ENCODE data around the gene ARHGEF33. TPM values are rescaled to one million over a fixed set of nuclear protein-coding genes. Genes with fewer than 3 reads are reported as not detected.

The ARHGEF33 gene
- total RNA-seq, 3 donors from 2014 or later: 0.10 to 1.5 (median 0.29) TPM

GRCh38 chr2:38959466-38959865 is 69.8 kb downstream of the ARHGEF33 start:
- no peaks in the 10 kb centered on the region for H3K36me3 ChIP-seq (ENCODE audit: low read depth)
- H3K9me3 ChIP-seq: no peaks in the 10 kb centered on the region
- ATAC-seq (no peak), DNase-seq (no peak)
- TF ChIP-seq CTCF (IDR thresholded peaks at IDR 0.05): no peak
- H3K4me1 ChIP-seq (ENCODE audit: low read depth): no peaks in the 10 kb centered on the region
- no peak overlapping the region for H3K4me3 ChIP-seq
- intact Hi-C loops (cut with DNase I, micrococcal nuclease): no loop called here

- no peak for TF ChIP-seq CTCF (IDR thresholded peaks at IDR 0.05)
- intact Hi-C loops (cut with DNase I, micrococcal nuclease): no loop called here
These were observed 70.4 kb downstream of the ARHGEF33 start for GRCh38 chr2:38959938-38960608.

GRCh38 chr2:38960609-38961320 is 71.1 kb downstream of the ARHGEF33 start:
- no peak for ATAC-seq
- peak in 1 of 3 donors; percentile 23 for DNase-seq
- no peaks in the 10 kb centered on the region for H3K9me3 ChIP-seq
- TF ChIP-seq CTCF (IDR thresholded peaks at IDR 0.05): no peak
- no peaks in the 10 kb centered on the region for H3K36me3 ChIP-seq (ENCODE audit: low read depth)
- no peaks in the 10 kb centered on the region for H3K4me1 ChIP-seq (ENCODE audit: low read depth)
- intact Hi-C loops (cut with DNase I, micrococcal nuclease): no loop called here
- H3K4me3 ChIP-seq: no peak overlapping the region

More at GRCh38 chr2:38959938-38960608, 70.4 kb downstream of the ARHGEF33 start:
- ATAC-seq: peak; percentile 96
- Histone ChIP-seq H3K4me3 (no peak overlapping the region), H3K9me3 (no peaks in the 10 kb centered on the region), H3K4me1 (ENCODE audit: low read depth) (no peaks in the 10 kb centered on the region), H3K36me3 (ENCODE audit: low read depth) (no peaks in the 10 kb centered on the region)
- peak; percentile 75 to 76 (median 76) for DNase-seq

- ATAC-seq (no peak), DNase-seq (no peak)
- H3K9me3 ChIP-seq: no peaks in the 10 kb centered on the region
- no peak overlapping the region for H3K4me3 ChIP-seq
- no peaks in the 10 kb centered on the region for H3K4me1 ChIP-seq (ENCODE audit: low read depth)
- no peaks in the 10 kb centered on the region for H3K36me3 ChIP-seq (ENCODE audit: low read depth)
- intact Hi-C loops (cut with DNase I, micrococcal nuclease): no loop called here
- TF ChIP-seq CTCF (IDR thresholded peaks at IDR 0.05): no peak
These were observed 76.3 kb downstream of the ARHGEF33 start for GRCh38 chr2:38966006-38966405.

- ATAC-seq: no peak
- intact Hi-C loops (cut with DNase I, micrococcal nuclease): no loop called here
- no peak for TF ChIP-seq CTCF (IDR thresholded peaks at IDR 0.05)
- no peak overlapping the region for H3K4me3 ChIP-seq
- no peaks in the 10 kb centered on the region for H3K9me3 ChIP-seq
- no peak for DNase-seq
- H3K4me1 ChIP-seq (ENCODE audit: low read depth): no peaks in the 10 kb centered on the region
- no peaks in the 10 kb centered on the region for H3K36me3 ChIP-seq (ENCODE audit: low read depth)
These were observed 77.0 kb downstream of the ARHGEF33 start for GRCh38 chr2:38966678-38967077.

Measured in mucosa of descending colon (tissue), 3 donors.